Measurements from ENCODE around the gene KCNAB1.
"Not testable (repeated sequence)": the region's sequence is repeated elsewhere in the genome, so short reads cannot be mapped to it uniquely, and the experiment has no call there.

The KCNAB1 gene

DNA sequence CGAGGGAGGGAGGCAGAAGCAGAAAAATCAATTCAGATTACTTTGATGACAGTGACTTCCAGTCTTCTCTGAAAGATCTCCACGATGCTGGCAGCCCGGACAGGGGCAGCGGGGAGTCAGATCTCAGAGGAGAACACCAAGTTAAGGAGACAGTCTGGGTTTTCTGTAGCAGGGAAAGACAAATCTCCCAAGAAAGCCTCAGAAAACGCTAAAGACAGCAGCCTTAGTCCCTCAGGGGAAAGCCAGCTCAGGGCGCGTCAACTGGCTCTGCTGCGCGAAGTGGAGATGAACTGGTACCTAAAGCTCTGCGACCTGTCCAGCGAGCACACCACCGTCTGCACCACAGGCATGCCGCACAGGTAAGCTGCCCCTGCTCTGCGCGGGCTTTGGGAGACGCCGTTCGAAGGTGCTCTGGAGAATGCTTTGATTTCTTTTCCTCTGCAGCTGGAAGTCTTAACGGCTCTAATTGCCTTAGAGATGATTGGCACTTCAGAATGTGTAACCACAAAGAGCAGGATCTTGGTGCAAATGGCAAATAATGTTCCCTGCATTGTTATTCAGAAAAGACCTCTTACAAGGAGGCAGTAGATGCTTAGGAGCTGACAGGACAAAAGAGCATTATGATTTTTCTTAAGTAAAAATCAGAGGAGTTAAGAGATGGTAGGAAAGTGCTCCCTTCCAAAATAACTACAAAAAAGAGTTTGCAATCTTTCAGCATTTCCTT lies at the start of gene KCNAB1:
Gene KCNAB1 (plus strand): TSS at position 51 of the 724 bp plus-strand sequence.
- no peak for DNase-seq

DNA sequence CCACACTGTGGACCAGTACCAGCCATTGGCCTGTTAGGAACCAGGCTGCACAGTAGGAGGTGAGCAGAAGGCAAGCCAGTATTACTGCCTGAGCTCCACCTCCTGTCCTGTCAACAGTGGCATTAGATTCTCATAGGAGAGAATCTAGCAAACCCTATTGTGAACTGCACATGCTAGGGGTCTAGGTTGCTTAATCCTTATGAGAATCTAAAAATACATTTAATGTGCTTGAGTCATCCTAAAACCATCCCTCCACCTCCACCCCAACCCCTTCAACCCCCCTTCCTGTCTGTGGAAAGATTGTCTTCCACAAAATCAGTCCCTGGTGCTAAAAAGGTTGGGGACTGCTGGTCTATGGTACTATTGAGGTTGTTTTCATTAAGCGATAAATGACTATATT lies 49.3 kb upstream of the KCNAB1 start:
- no peak for DNase-seq

DNA sequence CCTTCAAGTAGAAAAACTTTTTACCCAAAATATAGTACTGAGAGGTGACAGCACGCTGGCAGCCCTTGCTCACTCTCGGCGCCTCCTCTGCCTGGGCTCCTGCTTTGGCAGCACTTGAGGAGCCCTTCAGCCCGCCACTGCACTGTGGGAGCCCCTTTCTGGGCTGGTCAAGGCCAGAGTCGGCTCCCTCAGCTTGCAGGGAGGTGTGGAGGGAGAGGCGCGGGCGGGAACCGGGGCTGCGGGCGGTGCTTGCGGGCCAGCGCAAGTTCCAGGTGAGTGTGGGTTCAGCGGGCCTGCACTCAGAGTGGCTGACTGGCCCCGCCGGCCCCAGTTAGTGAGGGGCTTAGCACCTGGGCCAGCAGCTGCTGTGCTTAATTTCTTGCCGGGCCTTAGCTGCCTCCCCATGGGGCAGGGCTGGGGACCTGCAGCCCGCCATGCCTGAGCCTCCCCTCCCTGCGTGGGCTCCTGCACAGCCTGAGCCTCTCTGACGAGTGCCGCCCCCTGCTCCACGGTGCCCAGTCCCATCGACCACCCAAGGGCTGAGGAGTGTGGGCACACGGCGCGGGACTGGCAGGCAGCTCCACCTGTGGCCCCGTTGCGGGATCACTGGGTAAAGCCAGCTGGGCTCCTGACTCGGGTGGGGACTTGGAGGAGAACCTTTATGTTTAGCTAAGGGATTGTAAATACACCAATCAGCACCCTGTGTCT lies 47.3 kb upstream of the KCNAB1 start:
- DNase-seq: not testable (repeated sequence)

DNA sequence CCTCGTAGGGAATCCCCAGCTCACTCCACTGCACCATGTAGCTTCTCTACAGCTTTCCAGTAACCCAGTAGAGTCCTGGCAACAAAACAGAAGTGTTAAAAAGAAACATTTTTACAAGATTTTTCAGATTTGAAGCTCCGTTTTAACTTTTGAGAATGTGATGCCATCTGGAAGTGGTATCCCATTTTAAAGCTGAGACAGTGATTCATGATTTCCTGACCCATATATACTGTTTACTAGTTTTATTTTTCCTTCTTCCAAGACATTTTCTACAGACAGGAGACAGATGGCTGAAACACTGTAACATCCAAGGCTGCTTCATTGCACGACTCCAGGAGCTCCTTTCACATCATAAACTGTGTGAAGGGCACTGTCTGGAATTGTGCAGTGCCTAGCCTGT lies 30.3 kb upstream of the KCNAB1 start:
- DNase-seq: no peak

DNA sequence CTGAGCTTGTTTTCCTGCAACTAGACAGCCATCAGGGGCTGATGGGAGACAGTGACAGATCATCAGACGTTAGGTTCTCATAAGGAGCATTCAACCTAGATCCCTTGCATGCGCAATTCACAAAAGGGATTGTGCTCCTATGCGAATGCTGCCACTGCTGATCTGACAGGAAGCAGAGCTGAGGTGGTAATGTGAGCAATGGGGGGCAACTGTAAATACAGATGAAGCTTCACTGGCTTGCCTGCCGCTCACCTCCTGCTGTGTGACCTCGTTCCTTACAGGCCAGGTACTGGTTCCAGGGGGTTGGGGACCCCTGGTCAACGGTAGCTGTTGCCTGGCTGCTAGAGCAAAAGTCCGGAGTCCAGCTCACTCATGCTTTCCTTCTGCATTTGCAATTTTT lies 26.4 kb upstream of the KCNAB1 start:
- DNase-seq: no peak

DNA sequence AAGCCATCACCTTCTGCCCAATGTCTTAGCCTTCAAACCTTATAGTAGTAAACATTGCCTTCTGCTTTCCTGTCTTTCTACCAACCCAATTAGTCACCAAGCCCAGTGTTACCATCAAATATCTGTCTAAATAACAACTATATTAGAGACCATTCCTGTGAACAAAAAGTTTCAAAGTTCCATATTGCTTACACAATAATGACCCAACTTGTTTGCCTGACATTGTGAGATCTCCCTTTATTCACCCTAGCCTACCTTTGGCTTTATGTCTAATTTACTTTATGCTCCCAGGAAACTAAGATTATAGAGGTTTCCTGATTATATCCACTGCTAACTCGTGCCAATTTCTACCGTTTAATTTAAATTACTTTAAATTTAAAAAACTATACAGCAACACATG lies 26.0 kb upstream of the KCNAB1 start:
- no peak for DNase-seq

DNA sequence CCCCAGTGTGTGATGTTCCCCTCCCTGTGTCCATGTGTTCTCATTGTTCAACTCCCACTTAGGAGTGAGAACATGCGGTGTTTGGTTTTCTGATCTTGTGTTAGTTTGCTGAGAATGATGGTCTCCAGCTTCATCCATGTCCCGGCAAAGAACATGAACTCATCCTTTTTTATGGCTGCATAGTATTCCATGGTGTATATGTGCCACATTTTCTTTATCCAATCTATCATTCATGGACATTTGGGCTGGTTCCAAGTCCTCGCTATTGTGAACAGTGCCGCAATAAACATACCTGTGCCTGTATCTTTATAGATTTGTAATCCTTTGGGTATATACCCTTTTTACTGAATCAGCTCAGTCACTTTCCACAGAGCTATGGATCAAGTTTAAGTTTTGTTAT lies 24.7 kb upstream of the KCNAB1 start:
- not testable (repeated sequence) for DNase-seq

DNA sequence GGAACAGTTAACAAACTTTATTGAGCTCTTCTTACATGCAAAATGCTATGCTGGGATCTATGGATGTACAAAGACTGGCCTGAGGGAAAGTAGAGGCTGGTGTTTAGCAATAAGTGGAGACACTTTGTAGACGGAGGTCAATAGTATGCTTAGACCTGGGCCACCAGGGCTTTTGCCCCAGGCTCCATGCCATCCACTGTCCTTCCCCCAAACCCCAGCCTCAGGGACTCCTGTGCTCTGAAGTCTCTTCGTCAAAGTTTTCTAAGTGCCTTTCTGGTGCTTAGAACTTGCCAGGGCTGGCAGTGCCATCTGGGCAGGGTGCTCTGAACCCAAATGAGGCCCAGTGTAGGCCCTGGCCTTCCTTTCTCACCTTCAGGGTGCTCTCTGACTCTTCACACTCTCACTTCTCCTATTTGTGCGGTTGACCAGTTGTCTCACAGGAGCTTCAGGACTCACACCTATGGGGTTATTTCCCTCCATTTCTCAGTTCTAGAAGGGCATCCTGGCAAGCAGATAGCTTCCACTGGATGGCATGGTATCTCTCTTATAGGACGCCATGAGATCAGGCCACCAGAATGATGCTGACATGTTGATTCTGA lies 21.8 kb upstream of the KCNAB1 start:
- no peak for DNase-seq

DNA sequence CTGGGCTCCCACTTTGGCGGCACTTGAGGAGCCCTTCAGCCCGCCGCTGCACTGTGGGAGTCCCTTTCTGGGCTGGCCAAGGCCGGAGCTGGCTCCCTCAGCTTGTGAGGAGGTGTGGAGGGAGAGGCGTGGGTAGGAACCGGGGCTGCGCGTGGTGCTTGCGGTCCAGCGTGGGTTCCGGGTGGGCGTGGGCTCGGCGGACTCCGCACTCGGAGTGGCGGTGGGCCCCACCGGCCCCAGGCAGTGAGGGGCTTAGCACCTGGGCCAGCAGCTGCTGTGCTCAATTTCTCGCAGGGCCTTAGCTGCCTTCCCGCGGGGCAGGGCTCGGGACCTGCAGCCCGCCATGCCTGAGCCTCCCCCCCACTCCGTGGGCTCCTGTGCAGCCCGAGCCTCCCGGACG lies 21.0 kb upstream of the KCNAB1 start:
- DNase-seq: not testable (repeated sequence)

DNA sequence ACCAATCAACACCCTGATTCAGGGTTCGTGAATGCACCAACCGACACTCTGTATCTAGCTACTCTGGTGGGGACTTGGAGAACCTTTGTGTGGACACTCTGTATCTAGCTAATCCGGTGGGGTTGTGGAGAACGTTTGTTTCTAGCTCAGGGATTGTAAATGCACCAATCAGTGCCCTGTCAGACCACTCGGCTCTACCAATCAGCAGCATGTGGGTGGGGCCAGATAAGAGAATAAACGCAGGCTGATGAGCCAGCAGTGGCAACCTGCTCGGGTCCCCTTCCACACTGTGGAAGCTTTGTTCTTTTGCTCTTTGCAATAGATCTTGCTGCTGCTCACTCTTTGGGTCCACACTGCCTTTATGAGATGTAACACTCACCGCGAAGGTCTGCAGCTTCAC lies 20.4 kb upstream of the KCNAB1 start:
- not testable (repeated sequence) for DNase-seq

DNA sequence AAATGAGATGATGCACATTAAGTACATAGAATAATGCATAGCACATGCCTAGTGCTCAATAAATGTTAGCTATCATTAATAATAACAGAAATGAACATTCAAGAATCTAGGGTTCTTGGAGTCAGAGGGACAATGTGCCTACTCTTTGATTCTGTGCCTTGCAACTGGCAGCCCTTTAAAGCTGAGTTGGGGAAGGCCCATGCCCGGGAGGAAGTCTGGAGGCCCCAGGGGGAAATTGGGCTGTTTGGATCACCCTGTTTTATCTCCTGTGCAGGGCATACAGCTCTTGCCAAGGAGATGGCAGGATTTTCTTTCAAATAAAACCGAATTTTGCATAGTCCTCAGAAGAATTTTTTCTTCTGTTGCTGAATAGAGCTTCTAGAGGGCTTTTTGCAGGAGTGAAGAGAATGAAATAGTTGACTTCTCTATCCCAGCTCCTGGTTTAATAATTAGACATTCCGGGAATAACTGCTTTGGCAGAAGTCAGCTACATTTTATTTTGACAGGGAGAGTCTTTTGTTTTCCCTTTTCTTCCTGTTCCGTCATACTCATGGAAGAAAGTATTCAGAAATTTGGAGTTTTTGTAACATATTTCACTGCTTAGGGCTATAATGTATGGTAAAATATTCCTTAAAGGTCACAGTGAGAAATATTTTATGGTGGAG lies 18.0 kb upstream of the KCNAB1 start:
- no peak for DNase-seq

DNA sequence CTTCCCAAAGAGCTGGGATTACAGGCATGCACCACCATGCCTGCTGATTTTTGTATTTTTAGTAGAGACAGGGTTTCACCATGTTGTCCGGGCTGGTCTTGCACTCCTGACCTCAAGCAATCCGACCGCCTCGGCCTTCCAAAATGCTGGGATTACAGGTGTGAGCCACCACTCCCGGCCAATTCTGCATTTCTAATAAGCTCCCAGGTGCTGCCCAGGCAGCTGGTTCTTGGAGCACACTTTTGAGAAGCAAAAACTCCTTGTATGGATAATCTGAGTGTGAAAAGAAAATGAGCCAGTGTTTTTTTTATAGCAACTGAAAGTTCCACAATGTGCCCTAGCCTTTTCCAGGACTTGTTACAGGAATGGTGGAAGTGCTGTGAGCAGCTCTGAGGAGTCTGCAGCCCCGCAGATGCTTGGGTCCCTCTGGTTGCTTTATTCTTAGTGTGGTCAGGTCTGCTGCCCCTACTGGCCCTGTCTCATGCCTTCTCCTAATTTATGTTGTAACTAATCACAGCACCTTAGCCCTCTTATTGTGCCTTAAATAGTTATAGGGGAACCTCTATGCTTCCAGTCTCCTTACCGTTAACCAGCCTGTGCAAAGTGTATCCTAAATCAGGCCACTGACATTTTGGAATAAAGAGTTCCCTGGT lies 13.5 kb upstream of the KCNAB1 start:
- no peak for DNase-seq

DNA sequence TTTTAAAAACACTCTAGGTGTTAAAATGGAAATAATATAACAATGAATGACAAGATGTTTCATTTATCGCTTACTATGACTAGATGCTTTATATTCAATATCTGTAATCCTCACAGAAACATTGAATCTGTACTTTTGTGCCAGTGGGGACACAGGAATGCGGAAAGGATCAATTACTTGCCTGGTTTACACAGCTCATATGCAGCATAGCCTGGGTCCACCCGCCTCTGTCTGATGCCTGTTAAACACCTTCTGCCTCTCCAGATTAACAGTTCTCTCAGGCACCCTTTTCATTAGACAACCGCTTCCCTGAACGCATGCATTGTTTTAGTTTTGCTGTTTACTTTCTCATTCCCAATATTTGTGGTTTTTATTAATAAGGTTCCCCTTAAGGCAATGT lies 12.9 kb upstream of the KCNAB1 start:
- DNase-seq: no peak

DNA sequence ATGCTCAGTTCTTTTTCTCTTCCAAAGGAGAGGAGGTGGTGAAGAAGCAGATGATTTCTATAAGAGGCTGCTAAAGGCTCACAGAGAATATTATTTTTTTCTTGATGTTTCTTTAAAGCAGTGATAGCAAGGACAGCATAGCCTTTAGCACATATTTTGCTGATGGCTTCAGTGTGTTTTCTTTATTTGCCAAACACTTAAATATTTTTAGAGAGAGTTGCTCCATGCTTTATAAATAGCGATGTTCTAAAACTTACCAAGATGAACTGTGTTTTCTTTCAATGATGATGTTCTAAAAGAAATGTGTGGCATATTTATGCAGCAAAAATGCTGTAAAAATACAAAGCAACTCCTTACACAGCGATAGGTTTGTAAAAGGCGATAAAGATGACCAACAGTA lies 11.8 kb upstream of the KCNAB1 start:
- no peak for DNase-seq

DNA sequence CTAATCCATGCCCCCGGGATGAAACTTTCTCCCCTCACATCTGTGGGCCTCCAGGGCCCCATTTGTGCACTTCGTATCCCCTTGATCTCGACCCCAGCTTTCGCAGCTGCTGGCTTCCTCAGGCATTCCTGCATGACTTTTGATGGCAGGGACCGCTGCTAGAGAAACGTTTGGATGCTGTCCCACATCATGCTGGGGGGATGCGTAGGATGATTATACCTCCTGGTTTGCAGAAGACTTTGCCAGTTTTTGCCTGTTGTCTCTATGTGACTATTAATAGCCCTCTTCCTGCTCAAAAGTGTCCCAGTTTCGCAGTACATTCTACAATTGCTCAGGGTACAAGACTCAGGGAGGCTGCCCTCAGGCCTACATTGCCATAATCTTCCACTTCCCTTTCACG lies 10.4 kb upstream of the KCNAB1 start:
- no peak for DNase-seq

DNA sequence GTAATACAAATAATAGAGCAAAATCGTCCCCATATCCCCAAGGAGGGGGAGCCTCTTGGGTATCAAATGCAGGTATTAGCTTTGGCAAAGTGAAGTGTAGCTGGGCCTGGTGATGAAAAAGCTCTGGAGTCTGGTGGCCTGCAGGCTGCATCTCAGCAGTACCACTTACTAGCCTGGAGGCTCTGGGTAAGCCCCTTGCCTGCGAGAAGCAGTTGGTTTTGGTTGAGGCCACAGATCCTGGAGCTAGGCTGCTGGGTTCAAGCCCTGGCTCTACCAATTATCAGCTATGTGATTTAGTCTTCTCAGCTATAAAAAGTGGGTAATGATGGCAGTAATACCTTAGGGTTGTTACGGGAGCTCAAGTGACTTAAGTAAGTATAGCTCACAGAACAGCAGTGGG lies 6.1 kb downstream of the KCNAB1 start:
- DNase-seq: no peak

DNA sequence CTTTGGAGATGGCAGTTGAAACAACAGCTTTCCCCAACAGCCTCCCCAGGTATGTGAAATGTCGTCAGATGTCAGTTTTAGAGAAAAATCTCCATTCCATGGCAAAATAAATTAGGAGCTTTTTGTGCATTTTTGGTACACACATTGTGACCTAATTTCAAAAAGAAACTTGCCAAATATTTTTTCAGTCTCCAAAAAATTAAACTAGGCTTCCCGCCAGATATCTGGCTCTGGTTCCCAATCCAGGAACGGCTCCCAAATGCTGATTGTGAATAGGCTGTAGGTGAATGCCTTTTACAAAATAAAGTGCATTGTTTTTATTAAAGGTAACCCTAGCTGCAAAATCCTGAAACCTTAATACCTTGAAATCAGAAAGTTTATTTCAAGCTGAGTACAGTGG lies 10.9 kb downstream of the KCNAB1 start:
- no peak for DNase-seq

DNA sequence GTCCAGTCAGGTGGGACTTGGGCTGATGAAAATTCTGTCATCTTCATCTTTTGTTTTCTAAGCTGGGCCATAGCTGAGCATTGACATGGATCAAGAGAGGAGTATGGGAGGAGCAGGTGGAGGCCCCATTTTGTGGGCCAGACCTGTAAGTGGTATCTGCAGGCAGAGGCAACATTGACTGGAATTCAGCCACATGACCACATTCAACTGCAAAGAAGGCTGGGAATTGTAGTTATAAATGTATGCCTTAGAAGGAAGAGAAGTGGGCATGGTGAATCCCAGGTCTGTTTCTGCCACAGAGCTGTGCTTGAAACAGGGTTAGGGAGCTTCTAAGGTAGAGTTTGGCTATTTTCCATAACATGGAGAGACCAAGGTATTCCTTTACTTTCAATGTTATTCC lies 11.4 kb downstream of the KCNAB1 start:
- DNase-seq: no peak

DNA sequence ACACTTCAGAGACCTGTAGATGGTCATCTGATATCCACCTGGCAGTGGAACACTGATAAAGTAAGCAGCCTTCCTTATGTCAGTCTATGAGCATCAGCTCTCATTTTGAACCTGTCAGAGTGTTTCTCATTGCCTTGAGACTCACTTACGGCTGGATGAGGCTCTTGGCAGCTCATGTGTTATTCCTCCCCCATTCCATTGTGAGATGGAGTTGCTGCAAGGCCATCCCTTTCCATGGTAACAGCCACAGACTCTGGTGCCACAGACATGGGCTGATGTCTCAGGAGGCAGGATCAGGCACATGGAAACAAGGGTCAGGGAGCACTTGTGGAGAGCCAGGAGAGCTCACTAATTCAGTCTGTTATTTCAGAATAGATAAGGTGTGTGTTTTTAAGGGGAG lies 11.9 kb downstream of the KCNAB1 start:
- DNase-seq: no peak

DNA sequence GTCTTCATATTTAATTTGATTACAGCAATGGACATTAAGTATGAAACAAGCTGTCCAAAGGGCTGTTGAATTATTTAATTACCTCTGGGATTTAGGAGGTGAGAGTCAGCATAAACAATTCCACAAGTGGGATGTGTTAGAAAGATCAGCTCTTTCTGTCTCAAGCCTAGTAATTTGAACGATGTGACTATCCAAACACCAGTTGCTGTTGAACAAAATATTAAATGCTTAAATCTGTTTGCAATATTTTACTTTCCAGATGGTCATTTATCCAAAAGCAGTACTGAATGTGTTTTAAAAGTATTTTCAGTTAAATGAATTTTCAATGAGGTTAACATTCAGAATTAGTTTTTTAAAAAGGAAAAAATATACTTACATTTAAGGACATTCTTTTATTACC lies 12.7 kb downstream of the KCNAB1 start:
- DNase-seq: no peak

DNA sequence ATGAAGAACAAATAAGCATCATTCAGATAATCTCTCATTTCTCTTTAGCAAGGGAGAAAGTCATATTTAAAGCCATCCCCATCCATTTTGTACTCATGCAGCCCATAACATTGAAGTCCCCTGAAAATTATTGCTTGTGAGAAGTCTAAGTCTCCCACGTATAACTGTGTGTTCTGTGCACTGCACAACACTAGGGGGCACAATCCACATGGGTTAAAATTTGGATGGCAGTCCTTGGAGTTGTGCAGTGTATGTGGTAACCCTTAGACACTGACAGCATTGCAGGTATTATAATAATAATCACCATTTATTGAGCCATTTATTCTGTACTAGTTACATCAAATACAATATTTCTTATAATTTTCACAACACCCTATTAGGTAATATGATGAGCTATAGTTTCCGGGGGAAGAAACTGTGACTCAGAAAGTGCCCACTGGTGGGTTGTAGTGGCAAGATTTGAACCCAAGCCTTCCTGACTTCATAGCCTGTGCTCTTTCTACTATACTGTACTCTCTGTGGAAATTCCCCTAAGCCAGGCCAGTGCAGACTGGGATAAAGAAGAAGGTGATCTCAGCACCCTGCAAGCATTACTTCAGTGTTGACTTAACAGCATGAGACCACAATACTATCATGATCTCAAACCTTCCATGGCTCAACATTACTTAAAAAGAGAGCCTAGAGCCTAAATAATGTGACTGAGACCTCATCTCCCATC lies 15.7 kb downstream of the KCNAB1 start:
- peak in 1 of 2 donors; percentile 2 for DNase-seq

DNA sequence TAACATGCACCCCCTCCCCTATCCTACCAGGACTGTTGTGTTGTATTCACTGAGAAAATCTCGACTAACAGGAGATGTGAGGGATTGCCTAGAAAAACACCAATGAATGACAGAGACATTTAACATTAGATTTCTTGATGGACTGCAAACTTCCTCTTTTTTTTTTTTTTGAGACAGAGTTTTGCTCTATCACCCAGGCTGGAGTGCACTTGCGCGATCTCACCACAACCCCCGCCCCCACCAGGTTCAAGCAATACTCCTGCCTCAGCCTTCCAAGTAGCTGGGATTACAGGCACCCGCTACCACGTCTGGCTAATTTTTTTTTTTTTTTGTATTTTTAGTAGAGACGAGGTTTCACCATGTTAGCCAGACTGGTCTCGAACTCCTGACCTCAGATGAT lies 17.0 kb downstream of the KCNAB1 start:
- not testable (repeated sequence) for DNase-seq
